Measurements from ENCODE around the gene RTL5.

The RTL5 gene

GRCh38 chrX:72107841-72108595 is 23.7 kb downstream of the RTL5 start:
- no peak for DNase-seq (ENCODE audit: low spot score)

DNA sequence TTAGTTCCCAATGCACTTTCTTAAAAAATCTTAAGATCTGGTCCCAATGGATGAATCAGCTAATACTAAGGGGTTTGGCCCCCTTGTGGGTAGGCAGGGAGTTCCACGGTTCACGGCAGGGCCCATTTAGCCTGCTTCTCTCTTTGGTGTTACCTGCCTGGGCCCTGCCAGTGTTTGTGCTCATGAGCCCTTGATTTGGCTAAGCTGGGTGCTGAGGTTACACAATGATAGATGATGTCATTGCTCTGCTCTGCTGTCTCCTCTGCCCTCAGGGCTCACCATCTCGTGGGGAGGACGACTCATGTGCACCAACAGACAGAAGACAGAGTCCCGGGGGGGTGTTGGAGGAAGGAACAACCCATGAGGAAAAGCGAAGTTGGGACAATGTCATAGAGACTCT is 24.4 kb downstream of the RTL5 start:
- DNase-seq (ENCODE audit: low spot score) = no peak

DNA sequence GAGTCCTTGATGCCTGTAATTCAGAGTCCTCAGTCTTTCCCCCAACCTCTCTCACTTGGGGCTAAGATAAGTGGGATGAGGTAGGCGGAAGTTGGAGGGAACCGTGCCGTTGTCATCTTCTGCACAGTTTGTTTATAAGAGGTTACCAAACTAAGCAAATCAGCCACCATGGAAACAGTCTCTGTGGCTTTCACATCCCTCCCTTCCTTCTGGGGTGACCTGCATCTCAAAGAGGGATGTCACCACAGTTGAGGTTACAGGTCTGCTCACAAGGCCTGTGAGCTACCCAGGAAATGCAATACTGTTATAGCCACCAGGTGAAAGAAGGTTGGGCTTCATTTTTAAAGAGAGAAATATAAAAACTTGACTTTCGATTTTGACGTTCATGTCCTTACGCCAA is 26.3 kb downstream of the RTL5 start:
- no peak for DNase-seq (ENCODE audit: low spot score)

- no peak for DNase-seq (ENCODE audit: low spot score)
Observed at GRCh38 chrX:72102760-72103159, 29.0 kb downstream of the RTL5 start.

DNA sequence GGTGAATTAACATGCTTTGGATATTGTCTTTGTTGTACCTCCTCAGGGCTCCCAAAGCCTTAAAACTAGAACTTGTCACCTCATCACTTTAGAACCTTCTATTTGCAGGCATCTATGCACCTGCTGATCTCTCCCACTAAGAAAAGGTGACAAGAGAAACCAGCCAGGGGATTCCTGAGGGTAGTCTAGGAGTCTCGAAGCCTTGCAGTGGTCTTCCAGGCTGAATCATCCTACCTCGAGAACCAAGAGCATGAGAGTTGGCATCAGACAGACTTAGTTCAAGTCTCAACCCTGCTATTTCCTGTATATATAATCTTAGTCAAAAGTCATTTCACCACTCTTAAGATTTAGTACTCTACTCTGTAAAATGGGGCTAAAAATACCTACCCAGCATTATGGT is 29.6 kb downstream of the RTL5 start:
- DNase-seq (ENCODE audit: low spot score) = no peak

DNA sequence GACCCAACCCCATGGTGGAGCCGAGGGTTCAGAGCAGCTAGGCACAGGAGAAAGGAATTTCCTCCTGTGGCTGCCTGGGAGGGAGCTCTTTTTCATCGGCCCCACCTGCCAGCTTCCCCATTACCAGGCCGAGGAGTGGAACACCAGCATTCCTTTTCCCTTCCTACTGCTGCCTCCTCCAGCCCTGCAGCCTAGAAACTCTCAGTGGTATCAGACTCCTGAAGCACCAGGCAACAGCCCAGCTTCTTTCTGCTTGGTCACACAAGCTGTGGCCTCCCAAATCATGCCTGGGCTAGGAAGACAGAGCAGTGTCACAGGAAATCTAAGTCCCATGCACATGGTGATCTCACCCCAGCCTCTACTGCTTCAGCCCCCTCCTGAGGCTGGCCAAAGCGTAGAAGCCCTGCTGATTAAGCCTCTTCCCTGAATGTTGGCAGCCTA is 30.1 kb downstream of the RTL5 start:
- no peak for DNase-seq (ENCODE audit: low spot score)

- no peak for DNase-seq (ENCODE audit: low spot score)
Observed at GRCh38 chrX:72100824-72101351, 30.8 kb downstream of the RTL5 start.

DNA sequence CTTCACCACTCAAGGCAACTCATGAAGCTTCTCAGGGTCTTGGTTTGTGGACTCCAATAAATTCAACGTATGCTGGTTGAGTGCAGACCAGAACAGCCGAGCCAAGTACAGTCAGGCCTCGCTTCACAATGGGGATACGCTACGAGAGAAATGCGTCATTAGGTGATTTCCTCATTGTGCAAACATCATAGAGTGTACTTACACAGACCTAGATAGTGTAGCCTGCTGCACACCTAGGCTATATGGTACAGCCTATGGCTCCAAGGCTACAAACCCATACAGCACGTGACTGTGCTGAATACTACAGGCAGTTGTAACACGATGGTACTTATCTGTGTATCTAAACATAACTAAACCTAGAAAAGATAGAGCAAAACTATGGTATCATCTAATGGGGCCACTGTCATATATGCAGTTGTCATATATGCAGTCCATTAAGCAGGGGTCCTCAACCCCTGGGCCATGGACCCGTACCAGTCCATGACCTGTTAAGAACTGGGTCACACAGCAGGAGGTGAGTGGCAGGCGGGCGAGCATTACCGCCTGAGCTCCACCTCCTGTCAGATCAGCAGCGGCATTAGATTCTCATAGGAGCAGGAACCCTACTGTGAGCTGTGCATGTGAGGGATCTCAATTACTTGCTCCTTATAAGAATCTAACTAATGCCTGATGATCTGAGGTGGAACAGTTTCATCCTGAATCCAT is 31.5 kb downstream of the RTL5 start:
- DNase-seq (ENCODE audit: low spot score) = no peak

DNA sequence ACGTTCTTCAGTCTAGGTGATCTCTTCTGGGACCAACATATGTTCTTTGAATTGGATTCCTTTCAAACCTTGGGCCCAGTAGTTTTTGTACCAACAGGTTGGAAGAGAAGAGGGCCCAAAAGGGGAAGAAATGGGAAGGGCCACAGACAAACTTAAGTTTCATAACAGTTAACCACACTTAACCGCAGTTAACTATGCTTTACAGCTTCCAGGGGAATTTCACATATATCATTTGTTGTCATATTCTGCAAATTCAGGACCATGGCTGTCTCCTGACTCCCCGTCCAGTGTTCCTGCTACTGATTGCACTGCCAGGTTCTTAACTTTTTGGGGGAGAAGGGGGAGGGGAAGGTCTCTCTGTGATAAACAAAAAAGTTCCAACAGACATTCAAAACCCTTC is 34.6 kb downstream of the RTL5 start:
- DNase-seq (ENCODE audit: low spot score) = no peak

DNA sequence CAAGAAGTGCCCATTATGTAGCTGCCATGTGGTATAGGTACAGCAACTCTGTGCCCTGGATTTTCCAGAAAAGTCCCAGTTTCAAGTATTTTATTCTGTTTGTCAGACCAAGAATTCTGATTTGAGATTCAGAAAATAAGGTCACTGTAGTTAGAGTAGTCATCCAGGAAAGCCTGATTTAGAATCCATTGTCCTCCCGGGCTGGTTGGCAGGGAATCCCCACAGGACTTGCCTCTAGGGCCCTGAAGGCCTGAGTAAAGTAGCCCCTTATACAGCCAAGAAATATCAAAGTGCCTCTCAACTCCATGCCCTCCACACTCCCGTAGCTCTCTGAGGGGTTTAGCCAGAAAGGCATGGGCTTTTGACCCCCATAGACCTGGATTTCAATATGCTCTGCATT is 36.3 kb downstream of the RTL5 start:
- DNase-seq (ENCODE audit: low spot score) = no peak

GRCh38 chrX:72094894-72095293 is 36.8 kb downstream of the RTL5 start:
- peak; percentile 37 for DNase-seq (ENCODE audit: low spot score)

- DNase-seq (ENCODE audit: low spot score) = no peak
Observed at GRCh38 chrX:72089254-72089653, 42.5 kb downstream of the RTL5 start.

GRCh38 chrX:72088761-72089160 is 43.0 kb downstream of the RTL5 start:
- DNase-seq (ENCODE audit: low spot score) = no peak

DNA sequence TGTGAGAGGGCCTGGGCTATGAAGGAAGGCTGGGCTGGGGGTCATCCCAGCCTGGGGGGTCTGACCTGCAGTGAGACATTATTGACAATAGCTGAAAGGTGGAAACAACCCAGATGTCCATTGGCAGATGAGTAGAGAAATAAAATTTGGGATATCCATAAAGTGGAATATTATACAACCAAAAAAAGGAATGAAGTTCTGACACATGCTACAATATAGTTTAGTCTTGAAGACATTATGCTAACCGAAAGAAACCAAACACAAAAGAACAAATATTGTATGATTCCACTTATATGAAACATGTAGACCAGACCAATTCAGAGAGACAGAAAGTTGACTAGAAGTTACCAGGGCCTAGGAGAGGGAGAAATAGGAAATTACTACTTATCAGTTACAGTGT is 44.7 kb downstream of the RTL5 start:
- no peak for DNase-seq (ENCODE audit: low spot score)

DNA sequence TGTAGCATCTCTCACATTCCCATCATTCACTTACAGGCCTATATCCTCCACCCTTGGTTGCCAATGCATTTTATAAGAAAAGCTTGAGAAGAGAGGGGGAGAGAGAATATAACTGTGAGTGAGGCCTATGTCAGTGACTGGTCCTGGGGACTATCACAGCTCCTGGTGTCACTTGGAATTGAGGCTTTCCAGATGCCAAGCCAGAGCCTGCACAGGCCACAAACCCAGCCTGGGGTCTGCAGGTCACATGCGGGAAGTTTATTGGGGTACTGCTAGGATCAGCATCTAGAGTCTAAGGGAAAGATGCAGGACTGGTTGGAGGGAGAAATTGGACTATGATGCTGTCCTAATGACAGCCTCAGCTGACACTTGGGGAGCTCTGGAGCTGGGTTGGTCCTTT is 47.6 kb downstream of the RTL5 start:
- no peak for DNase-seq (ENCODE audit: low spot score)

GRCh38 chrX:72083291-72083690 is 48.4 kb downstream of the RTL5 start:
- DNase-seq (ENCODE audit: low spot score) = no peak

GRCh38 chrX:72081605-72082320 is 50.0 kb downstream of the RTL5 start:
- DNase-seq (ENCODE audit: low spot score) = no peak

- DNase-seq (ENCODE audit: low spot score) = no peak
Observed at GRCh38 chrX:72080800-72081199, 50.9 kb downstream of the RTL5 start.

GRCh38 chrX:72080150-72080549 is 51.6 kb downstream of the RTL5 start:
- DNase-seq (ENCODE audit: low spot score) = no peak

GRCh38 chrX:72079607-72080006 is 52.1 kb downstream of the RTL5 start:
- DNase-seq (ENCODE audit: low spot score) = no peak

DNA sequence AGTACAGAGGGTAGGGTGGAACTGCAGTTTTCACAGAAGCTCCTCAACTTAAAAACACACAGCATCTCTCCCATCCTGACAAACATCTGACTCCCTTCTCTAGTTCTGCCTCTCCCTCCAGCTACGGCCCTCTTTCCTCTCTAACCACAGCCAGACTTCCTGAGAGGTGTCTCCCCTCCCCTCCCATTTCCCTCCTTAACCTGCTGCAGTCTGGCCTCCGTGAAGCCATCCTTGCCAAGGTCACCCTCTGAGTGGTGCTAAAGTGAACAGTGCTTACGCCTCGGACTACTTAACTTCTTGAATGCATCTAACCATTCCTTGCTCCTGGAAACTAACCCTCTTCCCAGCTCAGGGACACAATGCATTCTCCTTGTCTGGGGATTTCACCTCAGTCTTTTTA is 53.3 kb downstream of the RTL5 start:
- DNase-seq (ENCODE audit: low spot score) = no peak

Measured in iPS-NIHi11 (cell line).